Endothelial cell of umbilical vein (primary cell): ENCODE measurements around the gene PEX16. TPM values are rescaled to one million over a fixed set of nuclear protein-coding genes. Genes with fewer than 3 reads are reported as not detected.

Source experiments
- BruUV-seq: library from RNA; stranded (reverse); fragments of 400-500 nt; replicated peaks from 2 replicates; lab custom pipeline; 2021; lab: Mats Ljungman, UMichigan
- CTCF ChIA-PET: fragments of 300-600, 350-600 bp; sonication (Branson Sonifier 250); formaldehyde crosslinking; loops from one replicate; lab custom pipeline; 2021; ENCODE audit warnings: antibody characterized with exemption, inconsistent platforms; lab: Charles Lee
- POLR2A ChIA-PET: fragments of 300-600, 350-600 bp; sonication (Branson Sonifier 250); formaldehyde crosslinking; loops from one replicate; lab custom pipeline; 2021; ENCODE audit warnings: antibody characterized with exemption, inconsistent platforms; lab: Charles Lee
- DNase-seq: peaks from one replicate; pipeline ENCODE4 v3.0.0-alpha.2; 2011; ENCODE audit warnings: low read depth, low spot score
- FAIRE-seq: peaks from 2 replicates; lab custom pipeline; 2011; peaks lifted over from hg19 to GRCh38; lab: Jason Lieb, UNC
- H2AFZ ChIP-seq: 2 replicates; pipeline ENCODE4 v1.6.0; 2012; ENCODE audit warnings: low read depth, low read length, control low read depth, inconsistent platforms
- H3K27ac ChIP-seq: 2 replicates; pipeline ENCODE4 v1.5.1; 2011; ENCODE audit warnings: low read depth, mild to moderate bottlenecking, control low read depth, low read length, moderate library complexity; ENCODE audit not compliant: insufficient read depth
- H3K27me3 ChIP-seq, 2 experiments: 2 replicates each; pipeline versions ENCODE4 v1.6.0 to v1.6.1; 2011; ENCODE audit warnings: low read length in 2 of 2, mixed read lengths in 1 of 2; ENCODE audit not compliant: control insufficient read depth in 2 of 2, insufficient read depth in 2 of 2
- H3K36me3 ChIP-seq, 2 experiments: 2 replicates in 1 of 2; 3 replicates in 1 of 2; pipeline ENCODE4 v1.5.1; 2011; ENCODE audit warnings: low read length in 2 of 2, mild to moderate bottlenecking in 1 of 2, moderate library complexity in 1 of 2; ENCODE audit not compliant: control insufficient read depth in 2 of 2, insufficient read depth in 2 of 2; ENCODE audit errors: extremely low read depth in 1 of 2
- H3K4me1 ChIP-seq: 3 replicates; pipeline ENCODE4 v1.5.1; 2011; ENCODE audit warnings: mild to moderate bottlenecking, low read length; ENCODE audit not compliant: control insufficient read depth, insufficient read depth; ENCODE audit errors: extremely low read depth
- H3K4me2 ChIP-seq: 2 replicates; pipeline ENCODE4 v1.6.1; 2011; ENCODE audit warnings: low read length, control low read depth, mixed read lengths; ENCODE audit not compliant: insufficient read depth
- H3K4me3 ChIP-seq, 3 experiments: fragments of 200-600 bp in 1 of 3; sonication (generic), shearing (Covaris generic) in 1 of 3; replicated peaks in 1 of 3; 2 replicates each; pipeline ENCODE4 v1.5.1; 2011 to 2016; ENCODE audit warnings: control low read depth in 3 of 3, low read length in 3 of 3, mild to moderate bottlenecking in 2 of 3, inconsistent platforms in 1 of 3, low read depth in 1 of 3, moderate library complexity in 1 of 3; ENCODE audit not compliant: insufficient read depth in 1 of 3
- H3K79me2 ChIP-seq: 2 replicates; pipeline ENCODE4 v1.6.0; 2012; ENCODE audit warnings: low read length, inconsistent platforms; ENCODE audit not compliant: control insufficient read depth, insufficient read depth
- H3K9ac ChIP-seq: replicated peaks from 2 replicates; pipeline ENCODE3; 2011; ENCODE audit warnings: low read length, control low read depth; ENCODE audit not compliant: insufficient read depth; ENCODE audit errors: extremely low read depth
- H3K9me1 ChIP-seq: replicated peaks from 3 replicates; pipeline ENCODE4 v1.6.0; 2011; ENCODE audit warnings: mild to moderate bottlenecking, low read length; ENCODE audit not compliant: control insufficient read depth, insufficient read depth; ENCODE audit errors: extremely low read depth
- H3K9me3 ChIP-seq: replicated peaks from 2 replicates; pipeline ENCODE4 v1.5.1; 2012; ENCODE audit warnings: low read length, inconsistent platforms; ENCODE audit not compliant: control insufficient read depth, insufficient read depth
- H4K20me1 ChIP-seq: replicated peaks from 2 replicates; pipeline ENCODE3; 2011; ENCODE audit warnings: mild to moderate bottlenecking, low read length; ENCODE audit not compliant: control insufficient read depth, insufficient read depth; ENCODE audit errors: extremely low read depth
- CTCF ChIP-seq, 2 donors: IDR thresholded peaks; 1 replicate in 1 of 2; 2 replicates in 1 of 2; pipeline ENCODE4 v1.5.1; 2011; ENCODE audit warnings: low read length in 2 of 2, mild to moderate bottlenecking in 2 of 2, moderate library complexity in 2 of 2, control low read depth in 1 of 2, inconsistent platforms in 1 of 2, low read depth in 1 of 2; ENCODE audit not compliant: insufficient read depth in 1 of 2; ENCODE audit errors: extremely low read depth in 1 of 2
- EZH2 ChIP-seq: IDR thresholded peaks from 2 replicates; pipeline ENCODE4 v1.6.1; 2012; ENCODE audit warnings: borderline replicate concordance, low read depth, mild to moderate bottlenecking, moderate library complexity, low read length, inconsistent platforms; ENCODE audit not compliant: severe bottlenecking
- FOS ChIP-seq: IDR thresholded peaks from 2 replicates; pipeline ENCODE4 v1.6.1; 2011; ENCODE audit warnings: mild to moderate bottlenecking, low read length, moderate library complexity, borderline replicate concordance; ENCODE audit not compliant: insufficient read depth
- GATA2 ChIP-seq: IDR thresholded peaks from 2 replicates; pipeline ENCODE4 v1.7.0; 2011; ENCODE audit warnings: low read depth, mild to moderate bottlenecking, moderate library complexity, mixed read lengths, low read length; ENCODE audit not compliant: insufficient read length, insufficient read depth
- JUN ChIP-seq: IDR thresholded peaks from 2 replicates; pipeline ENCODE4 v1.6.1; 2011; ENCODE audit warnings: borderline replicate concordance, low read depth; ENCODE audit not compliant: insufficient read length, insufficient read depth
- MAX ChIP-seq: IDR thresholded peaks from 2 replicates; pipeline ENCODE4 v1.6.1; 2011; ENCODE audit not compliant: insufficient read depth, insufficient read length
- MYC ChIP-seq: IDR thresholded peaks from one replicate; pipeline ENCODE4 v1.6.1; 2011; ENCODE audit warnings: mild to moderate bottlenecking, low read depth, low read length
- POLR2A ChIP-seq: IDR thresholded peaks from 2 replicates; pipeline ENCODE4 v1.6.1; 2012; ENCODE audit warnings: low read depth, mild to moderate bottlenecking, control low read depth, low read length
- POLR2AphosphoS5 ChIP-seq: IDR thresholded peaks from 2 replicates; pipeline ENCODE4 v1.6.1; 2012; ENCODE audit warnings: low read depth, mild to moderate bottlenecking, control low read depth, low read length, moderate library complexity; ENCODE audit not compliant: insufficient read depth
- dilution Hi-C: fragments of 300-500 bp; cut with MboI; formaldehyde crosslinking; loops from one replicate; pipeline ENCODE4 v1.15.0; 2019; ENCODE audit warnings: low sequenced_read_pairs; ENCODE audit not compliant: extremely low pct_ligation_motif_present
- intact Hi-C: fragments of 100-400 bp; cut with micrococcal nuclease; formaldehyde crosslinking; loops from one replicate; pipeline ENCODE4 v1.10.0; 2022
- polyA plus RNA-seq, 4 experiments: library from polyadenylated mRNA; depleted of rRNA in 3 of 4; stranded (reverse) in 3 of 4; unstranded in 1 of 4; fragments of >200 nt; gene quantifications; 2 replicates each; pipeline versions ENCODE4 v1.2.1 to v1.2.3, GENCODE V29; 2011 to 2012; ENCODE audit warnings: missing spikeins in 1 of 4
- total RNA-seq: library from RNA; stranded (reverse); gene quantifications from 2 replicates; pipeline ENCODE4 v1.2.3, GENCODE V29; 2021

PEX16 gene
- total and polyA plus RNA-seq, 2 donors (not counting 3 experiments of a cell fraction or from before 2014, with no cell fraction given): 27.4 to 32.2 TPM

- Histone ChIP-seq H3K4me2 (no peak overlapping the region), H3K9me3 (no peaks in the 10 kb centered on the region), H3K4me1 (no peaks in the 10 kb centered on the region), H3K9ac (no peak overlapping the region), H3K9me1 (no peaks in the 10 kb centered on the region), H3K4me3 (no peak overlapping the region), H3K27ac (no peak overlapping the region), H2AFZ (no peak overlapping the region), H4K20me1 (no peaks in the 10 kb centered on the region), H3K27me3 (no peaks in the 10 kb centered on the region), H3K79me2 (no peaks in the 10 kb centered on the region), H3K36me3 (peaks cover 0 to 24% of the 10 kb centered on the region in 2 experiments)
- dilution Hi-C loops (no loop called here), intact Hi-C loops (no loop called here)
- ChIA-PET POLR2A (no interaction called here), CTCF (interaction anchor here (0.9 to 1.6 kb wide), 2 partner anchors 10 to 35 kb away, joined by 4 to 5 read pairs; no protein-coding TSS in a partner anchor)
- no peak for FAIRE-seq
- no TSS peak for BruUV-seq
- TF ChIP-seq MYC: no peak
- no peak for TF ChIP-seq CTCF (IDR thresholded peaks at IDR 0.05; ENCODE audit: extremely low read depth in 1 of 2, insufficient read depth in 1 of 2, low read depth in 1 of 2, low read length in 2 of 2)
- no peak for TF ChIP-seq POLR2AphosphoS5
- no peak for DNase-seq
Observed at GRCh38 chr11:45930031-45930794, 12.5 kb upstream of the PEX16 start.

GRCh38 chr11:45929486-45930030 lies 11.9 kb upstream of the PEX16 start:
- H2AFZ ChIP-seq: no peak overlapping the region
- no TSS peak for BruUV-seq

More at GRCh38 chr11:45929486-45930030, 11.9 kb upstream of the PEX16 start:
- ChIA-PET POLR2A (interaction anchor here (0.6 kb wide), 1 partner anchor 85 kb away, joined by 6 read pairs; no protein-coding TSS in a partner anchor), CTCF (interaction anchor here (1.6 kb wide), 1 partner anchor 36 kb away, joined by 5 read pairs; no protein-coding TSS in a partner anchor)
- no peaks in the 10 kb centered on the region for H3K9me3 ChIP-seq
- no peaks in the 10 kb centered on the region for H3K79me2 ChIP-seq
- H3K4me3 ChIP-seq: no peak overlapping the region
- H3K9me1 ChIP-seq: no peaks in the 10 kb centered on the region
- H3K36me3 ChIP-seq: peaks cover 0 to 18% of the 10 kb centered on the region in 2 experiments
- no peak overlapping the region for H3K9ac ChIP-seq
- peaks cover 0 to 1% of the 10 kb centered on the region in 2 experiments for H3K27me3 ChIP-seq
- no peaks in the 10 kb centered on the region for H3K4me1 ChIP-seq
- dilution Hi-C loops: no loop called here
- FAIRE-seq: no peak
- intact Hi-C loops: no loop called here
- no peak for DNase-seq
- no peaks in the 10 kb centered on the region for H4K20me1 ChIP-seq
- no peak overlapping the region for H3K4me2 ChIP-seq
- no peak for TF ChIP-seq CTCF (IDR thresholded peaks at IDR 0.05; ENCODE audit: extremely low read depth in 1 of 2, insufficient read depth in 1 of 2, low read depth in 1 of 2, low read length in 2 of 2)
- TF ChIP-seq MYC: no peak
- no peak for TF ChIP-seq MAX
- TF ChIP-seq FOS: no peak
- TF ChIP-seq EZH2: no peak
- TF ChIP-seq GATA2: no peak
- TF ChIP-seq POLR2AphosphoS5: no peak
- no peak for TF ChIP-seq POLR2A
- no peak for TF ChIP-seq JUN
- no peak overlapping the region for H3K27ac ChIP-seq
